Endothelial cell (in vitro differentiated cells): ENCODE measurements around the gene IFITM5. TPM values are rescaled to one million over a fixed set of nuclear protein-coding genes. Genes with fewer than 3 reads are reported as not detected.

ENCODE experiments used
- DNase-seq: peaks from one replicate; pipeline ENCODE4 v3.0.0; 2021; ENCODE audit warnings: low spot score
- H3K27ac Mint-ChIP-seq: one replicate; pipeline ENCODE4 v1.8.0; 2021; ENCODE audit warnings: mixed read lengths, inconsistent platforms; ENCODE audit not compliant: unreplicated experiment
- H3K27me3 Mint-ChIP-seq: one replicate; pipeline ENCODE4 v1.8.0; 2021; ENCODE audit warnings: mild to moderate bottlenecking, moderate library complexity, mixed read lengths, inconsistent platforms; ENCODE audit not compliant: unreplicated experiment
- H3K36me3 Mint-ChIP-seq: one replicate; pipeline ENCODE4 v1.8.0; 2021; ENCODE audit warnings: mild to moderate bottlenecking, low read depth, mixed read lengths, inconsistent platforms; ENCODE audit not compliant: unreplicated experiment
- H3K4me1 Mint-ChIP-seq: one replicate; pipeline ENCODE4 v1.8.0; 2021; ENCODE audit warnings: mild to moderate bottlenecking, mixed read lengths, inconsistent platforms; ENCODE audit not compliant: unreplicated experiment
- H3K4me3 Mint-ChIP-seq: one replicate; pipeline ENCODE4 v1.8.0; 2021; ENCODE audit warnings: mild to moderate bottlenecking, mixed read lengths, inconsistent platforms; ENCODE audit not compliant: unreplicated experiment
- H3K9me3 Mint-ChIP-seq: one replicate; pipeline ENCODE4 v1.8.0; 2021; ENCODE audit warnings: mixed read lengths, inconsistent platforms; ENCODE audit not compliant: unreplicated experiment
- total RNA-seq: library from RNA; stranded (reverse); fragmentation: NEBNext Ultra II Directional; extraction: Animal tissue kit (Norgen Biotek cat#: 25700); gene quantifications from one replicate; pipeline ENCODE4 v1.2.1, GENCODE V29; 2021; ENCODE audit not compliant: unreplicated experiment
- TF ChIP-seq, protein P1 (sequence below): fragments of 200-600 bp; sonication (generic); IDR thresholded peaks from one replicate; pipeline ENCODE4 v1.5.0; 2021; ENCODE audit warnings: antibody characterized with exemption; ENCODE audit not compliant: unreplicated experiment

The IFITM5 gene
- total RNA-seq, 1 donor from 2014 or later: not detected

DNA sequence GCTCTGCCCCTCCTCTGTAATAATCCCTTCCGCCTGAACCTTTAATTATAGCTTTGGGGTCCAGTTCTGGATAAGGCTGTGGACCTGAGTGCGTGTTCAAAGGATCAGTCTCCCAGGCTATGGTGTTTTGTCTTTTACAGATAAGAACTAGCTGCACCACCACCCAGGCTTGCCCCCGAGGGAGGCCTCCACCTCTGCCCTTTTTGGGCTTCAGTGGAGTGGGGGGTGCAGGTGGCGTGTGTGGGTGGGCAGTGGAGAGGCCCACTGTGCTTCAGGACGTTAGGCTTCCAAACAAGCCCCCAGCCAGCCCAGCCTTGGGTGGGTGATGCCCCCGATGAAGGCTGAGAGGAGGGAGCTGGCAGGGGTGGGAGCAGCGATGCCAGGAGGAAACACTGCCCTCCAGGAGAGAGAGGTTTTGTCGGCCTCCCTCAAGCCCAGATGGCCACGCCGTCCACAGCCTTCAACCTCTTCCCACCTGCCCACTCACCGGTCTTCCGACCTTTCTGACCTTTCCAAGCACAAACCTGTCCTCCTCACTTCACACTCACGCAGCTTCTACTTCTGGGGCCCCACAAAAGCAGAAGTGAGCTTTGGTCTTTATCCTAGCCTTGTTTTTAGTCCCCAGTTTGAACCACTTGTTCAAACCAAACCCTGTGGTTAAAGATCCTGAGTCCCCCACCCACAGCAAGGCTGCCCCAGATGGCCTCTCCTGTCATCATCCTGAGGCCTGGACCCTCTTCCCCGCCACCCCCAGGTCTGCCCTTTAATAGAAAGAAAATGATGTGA is 42.2 kb downstream of the IFITM5 start:
- H3K9me3 Mint-ChIP-seq: no peaks in the 10 kb centered on the region
- H3K4me3 Mint-ChIP-seq: no peak overlapping the region
- no peaks in the 10 kb centered on the region for H3K4me1 Mint-ChIP-seq
- no peak overlapping the region for H3K27ac Mint-ChIP-seq
- no peak for DNase-seq
- TF ChIP-seq, protein P1, sequence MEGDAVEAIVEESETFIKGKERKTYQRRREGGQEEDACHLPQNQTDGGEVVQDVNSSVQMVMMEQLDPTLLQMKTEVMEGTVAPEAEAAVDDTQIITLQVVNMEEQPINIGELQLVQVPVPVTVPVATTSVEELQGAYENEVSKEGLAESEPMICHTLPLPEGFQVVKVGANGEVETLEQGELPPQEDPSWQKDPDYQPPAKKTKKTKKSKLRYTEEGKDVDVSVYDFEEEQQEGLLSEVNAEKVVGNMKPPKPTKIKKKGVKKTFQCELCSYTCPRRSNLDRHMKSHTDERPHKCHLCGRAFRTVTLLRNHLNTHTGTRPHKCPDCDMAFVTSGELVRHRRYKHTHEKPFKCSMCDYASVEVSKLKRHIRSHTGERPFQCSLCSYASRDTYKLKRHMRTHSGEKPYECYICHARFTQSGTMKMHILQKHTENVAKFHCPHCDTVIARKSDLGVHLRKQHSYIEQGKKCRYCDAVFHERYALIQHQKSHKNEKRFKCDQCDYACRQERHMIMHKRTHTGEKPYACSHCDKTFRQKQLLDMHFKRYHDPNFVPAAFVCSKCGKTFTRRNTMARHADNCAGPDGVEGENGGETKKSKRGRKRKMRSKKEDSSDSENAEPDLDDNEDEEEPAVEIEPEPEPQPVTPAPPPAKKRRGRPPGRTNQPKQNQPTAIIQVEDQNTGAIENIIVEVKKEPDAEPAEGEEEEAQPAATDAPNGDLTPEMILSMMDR: no peak
- H3K27me3 Mint-ChIP-seq: peaks cover 6% of the 10 kb centered on the region
- peaks cover 13% of the 10 kb centered on the region for H3K36me3 Mint-ChIP-seq

DNA sequence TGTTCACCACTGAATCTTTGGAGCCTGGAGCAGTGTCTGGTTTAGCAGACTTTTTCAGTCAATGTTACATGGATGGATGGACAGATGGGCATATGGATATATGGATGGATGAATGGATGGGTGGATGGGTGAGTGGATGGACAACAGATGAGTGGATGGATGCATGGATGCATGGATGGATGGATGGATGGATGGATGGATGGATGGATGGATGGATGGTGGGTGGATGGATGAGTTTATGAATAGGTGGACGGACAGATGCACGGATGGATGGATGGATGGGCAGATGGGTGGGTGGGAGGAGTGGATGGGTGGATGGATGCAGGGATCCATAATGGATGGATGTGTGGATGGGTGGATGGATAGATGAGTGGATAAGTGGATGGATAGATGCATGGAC is 43.5 kb downstream of the IFITM5 start:
- TF ChIP-seq, protein P1: no peak
- Mint-ChIP-seq H3K9me3 (no peaks in the 10 kb centered on the region), H3K27me3 (peaks cover 6% of the 10 kb centered on the region), H3K27ac (no peak overlapping the region), H3K4me1 (no peaks in the 10 kb centered on the region), H3K4me3 (no peak overlapping the region), H3K36me3 (peaks cover 25% of the 10 kb centered on the region)
- DNase-seq: no peak

DNA sequence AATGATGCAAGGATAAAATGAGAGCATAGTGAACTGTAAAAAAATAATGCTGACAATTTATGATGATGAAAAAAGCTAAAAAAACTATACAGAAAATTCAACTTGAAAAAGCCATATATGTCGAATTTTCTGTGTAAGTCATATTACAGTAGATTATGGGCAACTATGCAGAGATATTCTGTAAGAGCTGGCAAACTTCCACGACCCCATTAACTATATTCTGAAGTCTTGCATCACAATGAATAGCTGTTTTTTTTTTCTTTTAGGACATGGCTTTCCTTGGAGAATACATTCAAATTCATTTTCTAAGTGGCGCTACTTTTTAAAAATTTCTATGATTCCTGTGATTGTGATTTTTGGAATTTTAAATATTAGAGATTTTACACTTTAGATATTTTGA is 44.1 kb downstream of the IFITM5 start:
- Mint-ChIP-seq H3K4me3 (no peak overlapping the region), H3K27ac (no peak overlapping the region), H3K36me3 (peaks cover 29% of the 10 kb centered on the region), H3K9me3 (no peaks in the 10 kb centered on the region), H3K27me3 (peaks cover 6% of the 10 kb centered on the region), H3K4me1 (no peaks in the 10 kb centered on the region)
- TF ChIP-seq, protein P1: no peak
- DNase-seq: no peak

DNA sequence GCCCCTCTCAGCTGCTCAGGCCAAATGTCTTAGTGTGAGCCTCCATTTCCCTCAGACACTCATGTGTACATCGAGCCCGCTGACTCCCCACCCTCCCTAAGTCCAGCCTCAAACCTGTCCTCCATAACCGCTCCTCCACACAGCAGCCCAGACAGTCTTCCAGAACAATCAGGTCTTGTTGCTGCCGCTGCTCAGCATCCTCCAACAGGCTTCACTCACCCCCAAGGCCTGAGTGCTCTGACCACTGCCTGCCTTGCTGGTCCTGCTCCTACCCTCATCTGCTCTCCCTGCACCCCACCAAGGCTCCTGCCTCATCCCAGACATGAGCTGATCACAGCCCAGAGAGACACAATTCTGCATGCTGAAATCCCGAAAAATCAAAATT is 45.4 kb downstream of the IFITM5 start:
- no peak for DNase-seq
- TF ChIP-seq, protein P1: no peak
- H3K9me3 Mint-ChIP-seq: no peaks in the 10 kb centered on the region
- H3K27ac Mint-ChIP-seq: no peak overlapping the region
- peaks cover 39% of the 10 kb centered on the region for H3K36me3 Mint-ChIP-seq
- H3K4me3 Mint-ChIP-seq: no peak overlapping the region
- H3K4me1 Mint-ChIP-seq: no peaks in the 10 kb centered on the region
- peaks cover 5% of the 10 kb centered on the region for H3K27me3 Mint-ChIP-seq

DNA sequence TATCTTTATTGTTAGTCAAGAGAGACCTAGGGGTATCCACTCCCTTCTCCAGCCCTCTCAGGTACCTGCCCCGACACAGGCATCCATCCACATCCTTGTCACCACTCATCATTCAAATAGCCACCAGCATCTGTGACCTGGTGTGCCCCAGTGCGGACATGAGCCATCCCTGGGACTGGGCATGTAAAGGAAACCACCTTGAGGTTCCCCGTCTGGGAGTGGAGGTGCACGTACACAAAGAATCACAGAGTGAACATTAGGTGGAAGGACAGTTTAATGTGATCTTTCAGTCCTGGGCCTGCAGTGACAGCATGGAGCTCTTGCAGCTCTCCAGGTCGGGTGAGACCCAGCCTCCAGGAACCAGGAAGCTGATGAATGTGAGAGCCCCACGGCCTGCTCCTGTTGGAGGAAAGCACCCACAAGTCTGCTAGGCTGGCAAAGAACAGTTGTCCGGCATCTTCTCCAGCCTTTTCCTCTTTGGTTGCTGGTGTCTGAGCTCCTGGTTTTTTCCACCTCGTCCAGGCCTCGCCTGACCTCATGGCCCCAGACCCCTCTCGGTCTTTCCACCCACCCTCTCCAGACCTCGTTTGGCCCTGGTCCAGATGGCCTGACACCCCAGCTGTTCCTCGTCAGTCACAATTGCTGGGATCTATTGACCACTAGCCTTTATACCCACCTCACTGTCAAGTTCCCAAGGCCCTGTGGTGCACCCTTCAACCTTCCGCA is 46.0 kb downstream of the IFITM5 start:
- DNase-seq: no peak
- Mint-ChIP-seq H3K4me3 (no peak overlapping the region), H3K27me3 (peaks cover 5% of the 10 kb centered on the region), H3K27ac (no peak overlapping the region), H3K4me1 (no peaks in the 10 kb centered on the region), H3K36me3 (peaks cover 43% of the 10 kb centered on the region), H3K9me3 (no peaks in the 10 kb centered on the region)
- TF ChIP-seq, protein P1: no peak
